Hepatocyte (in vitro differentiated cells): ENCODE data around the gene EGLN2.

Source experiments
- CTCF ChIP-seq: fragments of 200-600 bp; sonication (generic); IDR thresholded peaks from 2 replicates; pipeline ENCODE4 v1.5.1; 2016; ENCODE audit warnings: antibody characterized with exemption, mild to moderate bottlenecking; ENCODE audit not compliant: poor library complexity
- EZH2 ChIP-seq: fragments of 200-600 bp; sonication (generic); IDR thresholded peaks from 2 replicates; pipeline ENCODE4 v1.6.1; 2016; ENCODE audit warnings: antibody characterized with exemption, mild to moderate bottlenecking, borderline replicate concordance

- peak; percentile 34 for TF ChIP-seq CTCF
- TF ChIP-seq EZH2, result no peak
Observed at GRCh38 chr19:40811478-40812341, 12.7 kb downstream of the EGLN2 start.
